ENCODE results near the gene ATP5F1E. TPM values are rescaled to one million over a fixed set of nuclear protein-coding genes. Genes with fewer than 3 reads are reported as not detected.
A peak's percentile ranks its signal among the peaks of the same experiment; 100 is the strongest.
"Not testable (repeated sequence)": the region's sequence is repeated elsewhere in the genome, so short reads cannot be mapped to it uniquely, and the experiment has no call there.

ATP5F1E gene
- total RNA-seq, 1 donor: 34.4 TPM

DNA sequence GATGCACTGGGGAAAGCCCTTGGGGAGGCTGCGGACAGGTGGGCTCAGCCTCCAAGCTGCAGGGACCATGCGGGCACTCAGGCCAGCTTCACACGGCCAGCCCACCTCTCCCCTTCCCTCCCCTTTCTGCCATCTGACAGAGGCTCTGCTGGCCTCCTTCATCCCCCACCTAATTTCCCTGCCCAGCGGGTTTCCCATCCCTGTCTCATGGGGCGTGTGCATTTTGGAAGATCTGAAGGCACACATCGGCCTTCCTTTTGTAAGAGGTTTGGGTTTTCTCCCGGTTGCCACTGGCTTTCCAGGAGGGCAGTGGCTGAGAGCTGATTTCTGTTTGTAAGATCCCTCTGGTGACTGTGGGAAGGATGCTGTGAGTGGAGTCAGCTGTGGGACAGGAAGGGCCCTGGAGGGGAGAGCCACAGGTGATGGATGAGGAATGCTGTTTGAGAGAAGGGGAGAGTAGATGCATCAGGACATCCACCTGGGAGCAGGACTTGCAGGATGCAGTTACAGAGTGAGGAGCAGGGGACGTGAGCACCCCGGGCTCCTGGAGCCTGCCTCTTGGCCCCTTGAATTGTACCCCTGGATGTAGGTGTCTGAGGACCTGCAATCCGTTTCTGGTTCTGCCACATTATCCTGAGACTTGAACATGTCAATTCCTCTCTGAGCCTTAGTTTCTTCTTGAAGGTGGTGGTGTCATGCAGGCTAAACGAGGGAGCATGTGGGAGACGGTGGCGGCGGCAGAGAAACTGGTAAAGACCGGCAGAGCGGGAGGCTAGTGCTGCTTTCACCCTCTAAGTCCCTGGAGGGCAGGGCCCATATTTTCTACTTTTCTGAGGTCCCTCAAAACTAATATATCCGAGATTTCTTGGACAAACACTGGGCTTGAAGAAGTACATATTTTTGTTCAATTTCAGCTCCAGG is 18.8 kb downstream of the ATP5F1E start:
- no peak for DNase-seq (ENCODE audit: low read depth)
- TF ChIP-seq, protein P1, sequence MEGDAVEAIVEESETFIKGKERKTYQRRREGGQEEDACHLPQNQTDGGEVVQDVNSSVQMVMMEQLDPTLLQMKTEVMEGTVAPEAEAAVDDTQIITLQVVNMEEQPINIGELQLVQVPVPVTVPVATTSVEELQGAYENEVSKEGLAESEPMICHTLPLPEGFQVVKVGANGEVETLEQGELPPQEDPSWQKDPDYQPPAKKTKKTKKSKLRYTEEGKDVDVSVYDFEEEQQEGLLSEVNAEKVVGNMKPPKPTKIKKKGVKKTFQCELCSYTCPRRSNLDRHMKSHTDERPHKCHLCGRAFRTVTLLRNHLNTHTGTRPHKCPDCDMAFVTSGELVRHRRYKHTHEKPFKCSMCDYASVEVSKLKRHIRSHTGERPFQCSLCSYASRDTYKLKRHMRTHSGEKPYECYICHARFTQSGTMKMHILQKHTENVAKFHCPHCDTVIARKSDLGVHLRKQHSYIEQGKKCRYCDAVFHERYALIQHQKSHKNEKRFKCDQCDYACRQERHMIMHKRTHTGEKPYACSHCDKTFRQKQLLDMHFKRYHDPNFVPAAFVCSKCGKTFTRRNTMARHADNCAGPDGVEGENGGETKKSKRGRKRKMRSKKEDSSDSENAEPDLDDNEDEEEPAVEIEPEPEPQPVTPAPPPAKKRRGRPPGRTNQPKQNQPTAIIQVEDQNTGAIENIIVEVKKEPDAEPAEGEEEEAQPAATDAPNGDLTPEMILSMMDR (IDR thresholded peaks at IDR 0.05; ENCODE audit: insufficient read depth, low read length): no peak
- H3K4me3 ChIP-seq (ENCODE audit: low read depth, low read length): no peak overlapping the region

DNA sequence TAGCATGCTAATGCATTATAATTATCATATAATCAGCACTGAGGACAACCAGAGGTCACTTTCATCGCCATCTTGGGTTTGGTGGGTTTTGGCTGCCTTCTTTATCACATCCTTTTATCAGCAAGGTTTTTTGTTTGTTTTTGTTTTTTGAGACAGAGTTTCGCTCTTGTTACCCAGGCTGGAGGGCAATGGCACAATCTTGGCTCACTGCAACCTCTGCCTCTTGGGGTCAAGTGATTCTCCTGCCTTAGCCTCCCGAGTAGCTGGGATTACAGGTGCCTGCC is 20.3 kb downstream of the ATP5F1E start:
- DNase-seq (ENCODE audit: low read depth); H3K4me3 ChIP-seq (ENCODE audit: low read depth, low read length): not testable (repeated sequence)

DNA sequence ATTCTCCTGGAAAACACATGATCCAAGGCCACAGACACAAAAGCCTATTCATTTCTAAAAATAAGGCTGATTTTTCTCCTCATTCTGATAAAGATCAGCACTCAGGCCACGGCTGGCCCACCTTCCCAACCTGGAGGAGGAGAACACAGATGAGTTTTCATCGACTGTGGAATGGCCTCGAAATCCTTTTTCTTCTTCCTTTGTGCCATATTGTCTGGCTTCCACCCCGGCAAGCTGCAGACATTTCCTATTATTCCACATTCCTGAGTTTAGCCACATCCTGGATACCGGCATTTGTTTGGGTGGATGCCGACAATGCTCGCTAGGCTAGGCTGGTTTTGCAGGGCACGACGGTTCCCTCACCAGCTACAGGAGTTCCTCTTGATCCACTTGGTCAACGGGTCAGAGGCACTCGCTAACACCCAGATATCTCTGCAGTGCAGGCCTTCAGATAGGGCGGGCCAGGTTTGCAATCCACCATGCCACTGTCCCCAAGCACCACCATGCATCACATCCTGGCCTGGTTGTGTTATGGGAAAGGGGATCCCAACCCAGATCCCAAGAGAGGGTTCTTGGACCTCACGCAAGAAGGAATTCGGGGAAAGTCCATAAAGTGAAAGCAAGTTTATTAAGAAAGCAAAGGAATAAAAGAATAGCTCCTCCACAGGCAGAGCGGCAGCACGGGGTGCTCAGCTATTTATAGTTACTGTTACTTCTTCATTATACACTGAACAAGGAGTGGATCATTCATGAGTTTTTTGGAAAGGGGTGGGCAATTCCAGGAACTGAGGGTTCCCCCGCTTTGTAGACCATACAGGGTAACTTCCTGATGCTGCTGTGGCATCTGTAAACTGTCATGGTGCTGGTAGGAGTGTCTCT is 20.9 kb downstream of the ATP5F1E start:
- TF ChIP-seq, protein P1 (IDR thresholded peaks at IDR 0.05; ENCODE audit: insufficient read depth, low read length): no peak
- H3K4me3 ChIP-seq (ENCODE audit: low read depth, low read length): no peak overlapping the region
- peak; percentile 70 for DNase-seq (ENCODE audit: low read depth)

DNA sequence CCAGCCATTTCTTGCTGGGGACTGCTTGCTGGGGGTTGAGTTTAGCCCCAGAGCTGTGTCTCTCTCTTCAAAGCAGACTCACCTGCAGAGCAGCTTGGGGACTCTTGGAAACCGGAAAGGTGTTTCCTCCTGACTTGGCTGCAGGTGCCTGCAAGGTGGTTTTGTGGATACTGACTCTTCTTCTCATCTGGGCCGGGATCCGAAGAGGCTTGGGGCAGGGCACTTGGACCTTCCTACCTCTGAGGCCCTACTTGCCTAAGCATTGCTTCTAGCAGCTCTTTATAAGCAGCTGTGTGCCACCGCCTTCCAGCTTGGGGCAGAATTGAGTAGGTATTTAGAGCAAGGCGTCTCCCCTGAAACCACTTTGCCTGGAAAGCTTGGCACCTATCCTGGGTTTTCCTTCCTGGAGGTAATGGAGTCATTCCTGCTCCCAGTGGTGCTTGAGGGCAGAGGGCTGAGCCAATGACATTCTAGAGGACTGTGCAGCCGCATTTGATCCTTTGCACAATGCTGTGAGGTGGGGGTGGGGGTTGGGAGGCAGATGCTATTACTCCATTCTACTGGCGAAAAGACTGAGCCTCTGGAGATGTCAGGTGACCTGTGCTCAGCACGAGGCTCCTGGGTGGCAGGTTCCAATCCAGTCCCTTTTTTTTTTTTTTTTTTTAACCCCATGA is 21.7 kb downstream of the ATP5F1E start:
- TF ChIP-seq, protein P1 (IDR thresholded peaks at IDR 0.05; ENCODE audit: insufficient read depth, low read length): no peak

DNA sequence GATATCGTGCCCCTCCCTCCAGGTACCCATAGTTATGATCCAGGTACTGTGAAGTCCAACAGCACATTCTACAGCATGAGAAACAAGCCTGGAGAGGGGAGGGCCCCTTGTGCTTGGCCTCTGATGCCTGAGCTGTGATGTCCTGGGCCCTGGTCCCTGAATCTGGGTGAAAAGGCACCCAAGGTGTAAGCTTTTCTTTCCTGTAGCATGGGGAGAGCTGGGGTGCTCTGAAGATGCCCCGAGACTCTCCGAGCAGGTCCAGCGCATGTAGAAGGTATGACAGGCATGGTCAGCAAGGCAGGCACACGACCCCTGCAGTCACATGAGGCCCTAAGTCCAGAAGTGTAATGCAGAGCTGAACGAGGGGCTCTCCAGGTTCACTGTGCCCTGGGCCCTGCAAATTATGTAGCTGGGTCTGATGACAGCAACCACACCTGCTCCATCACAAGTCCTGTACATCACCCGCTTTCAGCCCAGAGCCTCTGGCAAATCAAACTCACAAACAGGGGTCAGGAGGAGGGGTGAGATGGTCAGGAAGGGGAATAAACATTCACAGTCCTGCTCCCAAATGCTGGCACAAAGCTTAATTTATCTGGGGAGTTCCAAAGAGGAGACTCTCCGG is 23.3 kb downstream of the ATP5F1E start:
- TF ChIP-seq, protein P1 (IDR thresholded peaks at IDR 0.05; ENCODE audit: insufficient read depth, low read length): no peak
- no peak overlapping the region for H3K4me3 ChIP-seq (ENCODE audit: low read depth, low read length)
- DNase-seq (ENCODE audit: low read depth): no peak

More for the DNA sequence above, 21.7 kb downstream of the ATP5F1E start:
- no peak overlapping the region for H3K4me3 ChIP-seq (ENCODE audit: low read depth, low read length)
- no peak for DNase-seq (ENCODE audit: low read depth)

DNA sequence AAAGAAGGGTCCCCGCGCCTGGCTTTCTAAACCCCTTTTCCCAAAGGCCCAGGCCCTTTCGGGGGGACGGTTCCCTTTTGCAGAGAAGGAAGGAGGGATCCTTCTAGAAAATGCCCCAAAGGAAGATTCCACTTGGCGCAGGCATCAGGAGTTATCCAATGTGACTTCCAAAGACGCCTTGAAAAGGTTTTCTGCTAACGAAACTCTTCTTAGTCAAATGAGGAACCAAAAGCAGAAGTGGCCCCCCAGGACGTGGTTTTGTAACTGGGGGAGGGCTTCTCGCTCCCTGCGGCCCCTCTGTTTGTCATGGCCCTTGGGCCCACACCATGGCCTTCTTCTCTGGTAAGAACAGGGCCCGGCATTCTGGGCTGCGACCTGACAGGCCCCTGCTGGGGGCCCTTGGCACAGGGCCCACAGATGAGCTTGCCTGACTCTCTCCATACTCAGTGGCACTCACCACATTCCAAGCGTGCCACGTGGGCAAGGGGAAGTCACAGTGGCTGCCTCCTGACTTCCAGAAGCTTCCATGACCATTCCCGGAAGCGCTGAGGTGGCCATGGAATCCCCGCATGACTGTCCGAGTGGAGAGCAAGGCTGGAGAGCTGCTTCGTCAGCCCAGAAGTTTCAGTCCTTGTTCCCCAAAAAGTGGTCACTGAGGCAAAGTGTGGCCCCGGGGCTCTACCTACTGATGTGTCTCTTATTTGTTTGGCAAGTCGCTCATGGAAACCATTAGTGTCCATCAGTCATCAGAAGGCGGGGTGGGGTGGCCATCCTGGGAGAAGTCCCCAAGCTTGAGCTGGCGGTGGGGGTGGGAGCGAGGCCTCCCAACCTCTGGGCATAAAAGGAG is 24.2 kb downstream of the ATP5F1E start:
- H3K4me3 ChIP-seq (ENCODE audit: low read depth, low read length): no peak overlapping the region
- no peak for DNase-seq (ENCODE audit: low read depth)
- TF ChIP-seq, protein P1 (IDR thresholded peaks at IDR 0.05; ENCODE audit: insufficient read depth, low read length): no peak
